Measurements from ENCODE around the gene ZNF185.
"Not testable (repeated sequence)": the region's sequence is repeated elsewhere in the genome, so short reads cannot be mapped to it uniquely, and the experiment has no call there.

Gene ZNF185

GRCh38 chrX:152895724-152896420 lies 2.0 kb upstream of the ZNF185 start:
- no peak for DNase-seq

GRCh38 chrX:152896450-152896849 lies 1.4 kb upstream of the ZNF185 start:
- no peak for DNase-seq

GRCh38 chrX:152898442-152898841 lies 575 bp downstream of the ZNF185 start:
- no peak for DNase-seq

GRCh38 chrX:152899111-152899873 lies 1.4 kb downstream of the ZNF185 start:
- no peak for DNase-seq

GRCh38 chrX:152899874-152900719 lies 2.2 kb downstream of the ZNF185 start:
- no peak for DNase-seq

GRCh38 chrX:152900937-152901445 lies 3.1 kb downstream of the ZNF185 start:
- DNase-seq, result no peak

- no peak for DNase-seq
Observed at GRCh38 chrX:152901816-152902501, 4.1 kb downstream of the ZNF185 start.

GRCh38 chrX:152902502-152902820 lies 4.6 kb downstream of the ZNF185 start:
- DNase-seq, result no peak

- no peak for DNase-seq
Observed at GRCh38 chrX:152903589-152903988, 5.7 kb downstream of the ZNF185 start.

GRCh38 chrX:152904151-152905080 lies 6.5 kb downstream of the ZNF185 start:
- peak; percentile 31 for DNase-seq

- DNase-seq, result no peak
Observed at GRCh38 chrX:152905081-152905420, 7.2 kb downstream of the ZNF185 start.

- no peak for DNase-seq
Observed at GRCh38 chrX:152907084-152907651, 9.3 kb downstream of the ZNF185 start.

- no peak for DNase-seq
Observed at GRCh38 chrX:152908486-152908885, 10.6 kb downstream of the ZNF185 start.

- not testable (repeated sequence) for DNase-seq
Observed at GRCh38 chrX:152910018-152910417, 12.2 kb downstream of the ZNF185 start.

- DNase-seq, result no peak
Observed at GRCh38 chrX:152912106-152912505, 14.2 kb downstream of the ZNF185 start.

GRCh38 chrX:152912641-152913040 lies 14.8 kb downstream of the ZNF185 start:
- DNase-seq, result no peak

GRCh38 chrX:152913346-152913745 lies 15.5 kb downstream of the ZNF185 start:
- no peak for DNase-seq

GRCh38 chrX:152913910-152914309 lies 16.0 kb downstream of the ZNF185 start:
- DNase-seq, result no peak

- DNase-seq, result no peak
Observed at GRCh38 chrX:152915541-152916241, 17.8 kb downstream of the ZNF185 start.

- DNase-seq, result no peak
Observed at GRCh38 chrX:152917656-152918579, 20.1 kb downstream of the ZNF185 start.

Measured in activated naive CD4-positive, alpha-beta T cell treated with Interleukin-2 at 50 U/mL for 16 hours (primary cell).